ENCODE data around the gene STH.

STH gene

GRCh38 chr17:45979137-45979536, 19.9 kb upstream of the STH start:
- TF ChIP-seq, protein P1, sequence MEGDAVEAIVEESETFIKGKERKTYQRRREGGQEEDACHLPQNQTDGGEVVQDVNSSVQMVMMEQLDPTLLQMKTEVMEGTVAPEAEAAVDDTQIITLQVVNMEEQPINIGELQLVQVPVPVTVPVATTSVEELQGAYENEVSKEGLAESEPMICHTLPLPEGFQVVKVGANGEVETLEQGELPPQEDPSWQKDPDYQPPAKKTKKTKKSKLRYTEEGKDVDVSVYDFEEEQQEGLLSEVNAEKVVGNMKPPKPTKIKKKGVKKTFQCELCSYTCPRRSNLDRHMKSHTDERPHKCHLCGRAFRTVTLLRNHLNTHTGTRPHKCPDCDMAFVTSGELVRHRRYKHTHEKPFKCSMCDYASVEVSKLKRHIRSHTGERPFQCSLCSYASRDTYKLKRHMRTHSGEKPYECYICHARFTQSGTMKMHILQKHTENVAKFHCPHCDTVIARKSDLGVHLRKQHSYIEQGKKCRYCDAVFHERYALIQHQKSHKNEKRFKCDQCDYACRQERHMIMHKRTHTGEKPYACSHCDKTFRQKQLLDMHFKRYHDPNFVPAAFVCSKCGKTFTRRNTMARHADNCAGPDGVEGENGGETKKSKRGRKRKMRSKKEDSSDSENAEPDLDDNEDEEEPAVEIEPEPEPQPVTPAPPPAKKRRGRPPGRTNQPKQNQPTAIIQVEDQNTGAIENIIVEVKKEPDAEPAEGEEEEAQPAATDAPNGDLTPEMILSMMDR (IDR thresholded peaks at IDR 0.05; ENCODE audit: low read depth, low read length), result no peak
- no peak for DNase-seq (ENCODE audit: extremely low read depth, low read depth)

- TF ChIP-seq, protein P1 (IDR thresholded peaks at IDR 0.05; ENCODE audit: low read depth, low read length), result no peak
- no peak for DNase-seq (ENCODE audit: extremely low read depth, low read depth)
Measured at GRCh38 chr17:45980855-45981254, 18.2 kb upstream of the STH start.

GRCh38 chr17:45981306-45981705, 17.7 kb upstream of the STH start:
- no peak for DNase-seq (ENCODE audit: extremely low read depth, low read depth)
- TF ChIP-seq, protein P1 (IDR thresholded peaks at IDR 0.05; ENCODE audit: low read depth, low read length), result no peak

- TF ChIP-seq, protein P1 (IDR thresholded peaks at IDR 0.05; ENCODE audit: low read depth, low read length), result no peak
- DNase-seq (ENCODE audit: extremely low read depth, low read depth), result no peak
Measured at GRCh38 chr17:45982791-45983613, 16.0 kb upstream of the STH start.

- TF ChIP-seq, protein P1 (IDR thresholded peaks at IDR 0.05; ENCODE audit: low read depth, low read length), result no peak
- DNase-seq (ENCODE audit: extremely low read depth, low read depth), result no peak
Measured at GRCh38 chr17:45983614-45984310, 15.3 kb upstream of the STH start.

- DNase-seq (ENCODE audit: extremely low read depth, low read depth), result no peak
- TF ChIP-seq, protein P1 (IDR thresholded peaks at IDR 0.05; ENCODE audit: low read depth, low read length), result no peak
Measured at GRCh38 chr17:45984368-45984767, 14.7 kb upstream of the STH start.

- TF ChIP-seq, protein P1 (IDR thresholded peaks at IDR 0.05; ENCODE audit: low read depth, low read length), result no peak
- no peak for DNase-seq (ENCODE audit: extremely low read depth, low read depth)
Measured at GRCh38 chr17:45985447-45985846, 13.6 kb upstream of the STH start.

All from AG09319 (cell line).